Measurements from ENCODE around the gene SMIM14.
"Not testable (repeated sequence)": the region's sequence is repeated elsewhere in the genome, so short reads cannot be mapped to it uniquely, and the experiment has no call there.

DNA sequence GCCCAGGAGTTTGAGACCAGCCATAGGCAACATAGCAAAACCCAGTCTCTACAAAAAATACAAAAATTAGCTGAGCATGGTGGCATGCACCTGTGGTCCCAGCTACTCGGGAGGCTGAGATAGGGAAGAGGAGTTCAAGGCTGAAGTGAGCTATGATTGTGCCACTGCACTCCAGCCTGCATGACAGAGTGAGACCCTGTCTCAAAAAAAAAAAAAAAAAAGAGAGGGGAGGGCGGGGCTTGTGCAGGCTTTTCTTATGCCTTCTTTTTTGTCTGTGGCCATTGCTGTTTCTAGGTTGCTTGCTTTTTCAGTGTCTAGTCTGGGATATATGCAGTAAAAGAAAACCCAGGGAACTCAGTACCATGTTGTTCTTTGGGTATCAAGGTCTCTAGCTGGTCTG, 42.3 kb upstream of the SMIM14 start:
- TF ChIP-seq, protein P1, sequence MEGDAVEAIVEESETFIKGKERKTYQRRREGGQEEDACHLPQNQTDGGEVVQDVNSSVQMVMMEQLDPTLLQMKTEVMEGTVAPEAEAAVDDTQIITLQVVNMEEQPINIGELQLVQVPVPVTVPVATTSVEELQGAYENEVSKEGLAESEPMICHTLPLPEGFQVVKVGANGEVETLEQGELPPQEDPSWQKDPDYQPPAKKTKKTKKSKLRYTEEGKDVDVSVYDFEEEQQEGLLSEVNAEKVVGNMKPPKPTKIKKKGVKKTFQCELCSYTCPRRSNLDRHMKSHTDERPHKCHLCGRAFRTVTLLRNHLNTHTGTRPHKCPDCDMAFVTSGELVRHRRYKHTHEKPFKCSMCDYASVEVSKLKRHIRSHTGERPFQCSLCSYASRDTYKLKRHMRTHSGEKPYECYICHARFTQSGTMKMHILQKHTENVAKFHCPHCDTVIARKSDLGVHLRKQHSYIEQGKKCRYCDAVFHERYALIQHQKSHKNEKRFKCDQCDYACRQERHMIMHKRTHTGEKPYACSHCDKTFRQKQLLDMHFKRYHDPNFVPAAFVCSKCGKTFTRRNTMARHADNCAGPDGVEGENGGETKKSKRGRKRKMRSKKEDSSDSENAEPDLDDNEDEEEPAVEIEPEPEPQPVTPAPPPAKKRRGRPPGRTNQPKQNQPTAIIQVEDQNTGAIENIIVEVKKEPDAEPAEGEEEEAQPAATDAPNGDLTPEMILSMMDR (IDR thresholded peaks at IDR 0.05), result not testable (repeated sequence)
- TF ChIP-seq EZH2phosphoT487 (IDR thresholded peaks at IDR 0.05), result not testable (repeated sequence)

All from neural progenitor cell (in vitro differentiated cells).